Suppressor macrophage treated with lipopolysaccharide for 1 hour (primary cell): Measurements from ENCODE around the gene MYCL.

ENCODE experiments used
- DNase-seq, 3 donors: peaks; one replicate each; pipeline ENCODE4 v3.0.0-alpha.2; 2020 to 2022

MYCL gene

GRCh38 chr1:39901714-39902459, at the start of gene MYCL:
TSS of gene MYCL (minus strand) at chr1:39901917. CDS start at chr1:39901434, 483 bp downstream.
- peak; percentile 77 to 92 (median 85) for DNase-seq

- no peak for DNase-seq
These were observed 48.2 kb upstream of the MYCL start for GRCh38 chr1:39949891-39950290.

GRCh38 chr1:39947260-39947659, 45.5 kb upstream of the MYCL start:
- DNase-seq = no peak

GRCh38 chr1:39946216-39946615, 44.5 kb upstream of the MYCL start:
- DNase-seq = no peak

GRCh38 chr1:39944410-39945112, 42.8 kb upstream of the MYCL start:
- DNase-seq = no peak

GRCh38 chr1:39943471-39944290, 42.0 kb upstream of the MYCL start:
- no peak for DNase-seq

- no peak for DNase-seq
These were observed 39.5 kb upstream of the MYCL start for GRCh38 chr1:39940980-39941871.

- peak; percentile 66 to 71 (median 70) for DNase-seq
These were observed 38.5 kb upstream of the MYCL start for GRCh38 chr1:39940253-39940652.

GRCh38 chr1:39938856-39939255, 37.1 kb upstream of the MYCL start:
- no peak for DNase-seq

- DNase-seq = peak; percentile 70 to 77 (median 70)
These were observed 35.2 kb upstream of the MYCL start for GRCh38 chr1:39936724-39937491.

GRCh38 chr1:39933956-39934941, 32.5 kb upstream of the MYCL start:
- peak; percentile 96 to 98 (median 98) for DNase-seq

GRCh38 chr1:39928809-39929587, 27.3 kb upstream of the MYCL start:
- DNase-seq = no peak

- DNase-seq = peak; percentile 90 to 91 (median 90)
These were observed 25.8 kb upstream of the MYCL start for GRCh38 chr1:39927538-39927937.

- DNase-seq = no peak
These were observed 25.1 kb upstream of the MYCL start for GRCh38 chr1:39926820-39927219.

- DNase-seq = peak; percentile 73 to 85 (median 75)
These were observed 24.7 kb upstream of the MYCL start for GRCh38 chr1:39926343-39926793.

GRCh38 chr1:39925721-39926342, 24.1 kb upstream of the MYCL start:
- DNase-seq = peak; percentile 73 to 85 (median 84)

GRCh38 chr1:39922251-39922688, 20.6 kb upstream of the MYCL start:
- DNase-seq = no peak

- DNase-seq = peak; percentile 90 to 92 (median 90)
These were observed 17.8 kb upstream of the MYCL start for GRCh38 chr1:39919545-39919944.

GRCh38 chr1:39917825-39918224, 16.1 kb upstream of the MYCL start:
- DNase-seq = peak in 1 of 3 donors; percentile 27
